Germinal center (tissue), 1 donor: Measurements from ENCODE around the gene PLD1.
"Not testable (repeated sequence)": the region's sequence is repeated elsewhere in the genome, so short reads cannot be mapped to it uniquely, and the experiment has no call there.

ENCODE experiments used
- DNase-seq: peaks from one replicate; pipeline ENCODE4 v3.0.0; 2012; ENCODE audit warnings: mixed read lengths, low spot score

The PLD1 gene

GRCh38 chr3:171814662-171815061 is 4.4 kb upstream of the PLD1 start:
- DNase-seq, result not testable (repeated sequence)

- DNase-seq, result no peak
Observed at GRCh38 chr3:171813897-171814460, 3.7 kb upstream of the PLD1 start.

- no peak for DNase-seq
Observed at GRCh38 chr3:171813278-171813896, 3.1 kb upstream of the PLD1 start.

GRCh38 chr3:171812811-171813210 is 2.5 kb upstream of the PLD1 start:
- DNase-seq, result no peak

- DNase-seq, result no peak
Observed at GRCh38 chr3:171811913-171812335, 1.6 kb upstream of the PLD1 start.

GRCh38 chr3:171811295-171811912 is 1.1 kb upstream of the PLD1 start:
- DNase-seq, result no peak

- no peak for DNase-seq
Observed at GRCh38 chr3:171810629-171811294, 479 bp upstream of the PLD1 start.

- DNase-seq, result no peak
Observed at GRCh38 chr3:171809611-171809860, 747 bp downstream of the PLD1 start.

GRCh38 chr3:171807806-171808205 is 2.5 kb downstream of the PLD1 start:
- no peak for DNase-seq

GRCh38 chr3:171807129-171807675 is 3.1 kb downstream of the PLD1 start:
- no peak for DNase-seq

GRCh38 chr3:171806200-171807128 is 3.8 kb downstream of the PLD1 start:
- DNase-seq, result no peak

- no peak for DNase-seq
Observed at GRCh38 chr3:171805687-171806086, 4.6 kb downstream of the PLD1 start.

GRCh38 chr3:171804618-171805389 is 5.5 kb downstream of the PLD1 start:
- DNase-seq, result no peak

GRCh38 chr3:171803044-171803443 is 7.2 kb downstream of the PLD1 start:
- no peak for DNase-seq

GRCh38 chr3:171802590-171802956 is 7.7 kb downstream of the PLD1 start:
- DNase-seq, result no peak

- DNase-seq, result no peak
Observed at GRCh38 chr3:171801738-171802589, 8.3 kb downstream of the PLD1 start.

- no peak for DNase-seq
Observed at GRCh38 chr3:171799501-171799900, 10.8 kb downstream of the PLD1 start.

- DNase-seq, result no peak
Observed at GRCh38 chr3:171797873-171798272, 12.4 kb downstream of the PLD1 start.

- DNase-seq, result no peak
Observed at GRCh38 chr3:171797265-171797679, 13.0 kb downstream of the PLD1 start.

GRCh38 chr3:171796625-171797264 is 13.5 kb downstream of the PLD1 start:
- no peak for DNase-seq
